ENCODE data around the gene HES6. TPM values are rescaled to one million over a fixed set of nuclear protein-coding genes. Genes with fewer than 3 reads are reported as not detected.

HES6 gene
- total RNA-seq, 1 experiment from 2014 or later, result 9.8 TPM

DNA sequence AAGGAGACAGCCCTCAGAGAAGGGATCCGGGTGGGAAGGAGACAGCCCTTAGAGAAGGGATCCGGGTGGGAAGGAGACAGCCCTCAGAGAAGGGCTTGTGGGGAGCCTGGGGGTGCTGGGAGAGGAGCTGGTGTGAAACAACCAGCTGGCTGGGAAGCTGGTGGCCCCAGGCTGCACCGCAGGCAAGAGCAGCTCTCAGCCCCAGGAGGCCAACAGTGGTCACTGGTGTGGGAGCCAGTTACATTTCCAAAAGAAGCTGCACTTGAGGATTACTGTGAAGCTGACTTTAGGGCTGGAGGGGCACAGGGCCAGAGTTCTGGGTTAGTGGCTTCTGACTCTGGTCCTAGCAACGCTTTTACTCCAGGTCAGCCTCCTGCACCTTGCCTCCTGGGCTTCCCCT, 3.3 kb downstream of the HES6 start:
- H3K4me2 ChIP-seq (ENCODE audit: low read length), result no peak overlapping the region
- DNase-seq, result no peak
- TF ChIP-seq EZH2 (IDR thresholded peaks at IDR 0.05; ENCODE audit: low read length, unreplicated experiment), result no peak
- TF ChIP-seq, protein P1, sequence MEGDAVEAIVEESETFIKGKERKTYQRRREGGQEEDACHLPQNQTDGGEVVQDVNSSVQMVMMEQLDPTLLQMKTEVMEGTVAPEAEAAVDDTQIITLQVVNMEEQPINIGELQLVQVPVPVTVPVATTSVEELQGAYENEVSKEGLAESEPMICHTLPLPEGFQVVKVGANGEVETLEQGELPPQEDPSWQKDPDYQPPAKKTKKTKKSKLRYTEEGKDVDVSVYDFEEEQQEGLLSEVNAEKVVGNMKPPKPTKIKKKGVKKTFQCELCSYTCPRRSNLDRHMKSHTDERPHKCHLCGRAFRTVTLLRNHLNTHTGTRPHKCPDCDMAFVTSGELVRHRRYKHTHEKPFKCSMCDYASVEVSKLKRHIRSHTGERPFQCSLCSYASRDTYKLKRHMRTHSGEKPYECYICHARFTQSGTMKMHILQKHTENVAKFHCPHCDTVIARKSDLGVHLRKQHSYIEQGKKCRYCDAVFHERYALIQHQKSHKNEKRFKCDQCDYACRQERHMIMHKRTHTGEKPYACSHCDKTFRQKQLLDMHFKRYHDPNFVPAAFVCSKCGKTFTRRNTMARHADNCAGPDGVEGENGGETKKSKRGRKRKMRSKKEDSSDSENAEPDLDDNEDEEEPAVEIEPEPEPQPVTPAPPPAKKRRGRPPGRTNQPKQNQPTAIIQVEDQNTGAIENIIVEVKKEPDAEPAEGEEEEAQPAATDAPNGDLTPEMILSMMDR (conservative IDR thresholded peaks at IDR 0.05; ENCODE audit: low read depth, low read length), result no peak
- TF ChIP-seq EZH2phosphoT487 (IDR thresholded peaks at IDR 0.05; ENCODE audit: borderline replicate concordance, low read length), result no peak
- H3K36me3 ChIP-seq (ENCODE audit: low read depth, low read length), result no peaks in the 10 kb centered on the region
- ChIA-PET CTCF (no interaction called here), POLR2A (ENCODE audit: unreplicated experiment) (no interaction called here)
- no peaks in the 10 kb centered on the region for H3K9me3 ChIP-seq (ENCODE audit: low read length)
- no peak overlapping the region for H3K27ac ChIP-seq (ENCODE audit: low read length)
- no peak overlapping the region for H3K4me3 ChIP-seq (ENCODE audit: low read length)
- no peak for ATAC-seq
- intact Hi-C loops (cut with micrococcal nuclease), result no loop called here
- H3K79me2 ChIP-seq (ENCODE audit: low read length), result no peaks in the 10 kb centered on the region
- H3K9me2 ChIP-seq (replicated peaks; ENCODE audit: low read length), result no peaks in the 10 kb centered on the region
- no peaks in the 10 kb centered on the region for H3F3A ChIP-seq (ENCODE audit: low read length, unreplicated experiment)
- no peaks in the 10 kb centered on the region for H3K27me3 ChIP-seq (ENCODE audit: low read length)
- no peaks in the 10 kb centered on the region for H4K20me1 ChIP-seq (ENCODE audit: low read length)
- H3K4me1 ChIP-seq (ENCODE audit: insufficient read depth, low read length), result peaks cover 4% of the 10 kb centered on the region; the same call in 1 of the 2 replicates
- no peak overlapping the region for H3K9ac ChIP-seq (ENCODE audit: low read length)
- BruUV-seq (replicated peaks), result no TSS peak
- H2AFZ ChIP-seq (ENCODE audit: low read length), result no peak overlapping the region

DNA sequence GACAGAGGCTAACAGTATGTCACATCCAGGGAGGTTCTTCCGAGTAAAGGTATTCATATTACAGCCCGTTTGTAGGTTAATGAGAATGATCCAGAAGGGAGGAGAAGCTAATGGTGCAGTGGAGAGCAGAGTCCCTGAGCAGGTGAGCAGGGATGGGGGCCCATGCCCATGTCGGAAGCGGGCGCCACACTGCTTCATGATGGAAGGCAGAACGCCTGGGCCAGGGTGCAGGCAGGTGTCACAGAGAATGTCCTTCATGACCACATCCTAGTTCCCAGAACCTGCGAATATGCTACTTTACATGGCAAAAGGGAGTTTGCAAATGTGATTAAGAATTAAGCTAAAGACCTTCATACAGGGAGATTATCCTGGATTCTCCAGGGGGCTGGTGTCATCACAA, 4.0 kb downstream of the HES6 start:
- Histone ChIP-seq H3K4me2 (ENCODE audit: low read length) (no peak overlapping the region), H3K79me2 (ENCODE audit: low read length) (no peaks in the 10 kb centered on the region), H3K9me3 (ENCODE audit: low read length) (no peaks in the 10 kb centered on the region), H3K4me1 (ENCODE audit: insufficient read depth, low read length) (peaks cover 4% of the 10 kb centered on the region; the same call in 1 of the 2 replicates), H3K9ac (ENCODE audit: low read length) (no peak overlapping the region), H3K36me3 (ENCODE audit: low read depth, low read length) (no peaks in the 10 kb centered on the region), H3K9me2 (replicated peaks; ENCODE audit: low read length) (no peaks in the 10 kb centered on the region), H3K27ac (ENCODE audit: low read length) (no peak overlapping the region), H4K20me1 (ENCODE audit: low read length) (no peaks in the 10 kb centered on the region), H3F3A (ENCODE audit: low read length, unreplicated experiment) (no peaks in the 10 kb centered on the region), H3K27me3 (ENCODE audit: low read length) (no peaks in the 10 kb centered on the region), H2AFZ (ENCODE audit: low read length) (no peak overlapping the region), H3K4me3 (ENCODE audit: low read length) (no peak overlapping the region)
- ChIA-PET CTCF (no interaction called here), POLR2A (ENCODE audit: unreplicated experiment) (no interaction called here)
- no peak for ATAC-seq
- DNase-seq, result no peak
- no TSS peak for BruUV-seq (replicated peaks)
- TF ChIP-seq, protein P1 (conservative IDR thresholded peaks at IDR 0.05; ENCODE audit: low read depth, low read length), result no peak
- TF ChIP-seq EZH2 (IDR thresholded peaks at IDR 0.05; ENCODE audit: low read length, unreplicated experiment), result no peak
- TF ChIP-seq EZH2phosphoT487 (IDR thresholded peaks at IDR 0.05; ENCODE audit: borderline replicate concordance, low read length), result no peak
- intact Hi-C loops (cut with micrococcal nuclease), result no loop called here

DNA sequence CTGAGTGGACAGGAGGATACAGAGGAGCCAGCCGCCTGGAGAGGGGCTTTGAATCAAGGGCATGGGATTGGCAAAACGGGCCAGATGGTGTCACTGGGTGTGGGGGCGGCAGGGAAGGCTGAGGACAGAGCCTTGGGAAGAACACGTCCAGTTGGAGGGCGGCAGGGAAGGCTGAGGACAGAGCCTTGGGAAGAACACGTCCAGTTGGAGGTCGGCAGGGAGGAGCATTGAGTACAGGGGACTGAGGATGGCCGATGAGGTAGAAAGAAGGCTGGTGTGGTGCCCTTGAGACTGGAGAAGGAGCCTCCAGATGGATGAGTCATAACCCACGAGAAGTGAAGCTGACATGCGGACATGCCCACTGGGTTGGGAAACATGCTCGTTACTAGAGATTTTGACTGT, 4.5 kb downstream of the HES6 start:
- no peak overlapping the region for H3K4me3 ChIP-seq (ENCODE audit: low read length)
- no peak overlapping the region for H3K9ac ChIP-seq (ENCODE audit: low read length)
- H3K79me2 ChIP-seq (ENCODE audit: low read length), result no peaks in the 10 kb centered on the region
- no peak for TF ChIP-seq EZH2phosphoT487 (IDR thresholded peaks at IDR 0.05; ENCODE audit: borderline replicate concordance, low read length)
- no peak for TF ChIP-seq EZH2 (IDR thresholded peaks at IDR 0.05; ENCODE audit: low read length, unreplicated experiment)
- TF ChIP-seq, protein P1 (conservative IDR thresholded peaks at IDR 0.05; ENCODE audit: low read depth, low read length), result no peak
- DNase-seq (no peak), ATAC-seq (no peak)
- no peak overlapping the region for H3K27ac ChIP-seq (ENCODE audit: low read length)
- intact Hi-C loops (cut with micrococcal nuclease), result no loop called here
- no TSS peak for BruUV-seq (replicated peaks)
- H4K20me1 ChIP-seq (ENCODE audit: low read length), result no peaks in the 10 kb centered on the region
- H3K4me2 ChIP-seq (ENCODE audit: low read length), result no peak overlapping the region
- H3K27me3 ChIP-seq (ENCODE audit: low read length), result no peaks in the 10 kb centered on the region
- H3K36me3 ChIP-seq (ENCODE audit: low read depth, low read length), result no peaks in the 10 kb centered on the region
- no peaks in the 10 kb centered on the region for H3K9me2 ChIP-seq (replicated peaks; ENCODE audit: low read length)
- no peaks in the 10 kb centered on the region for H3F3A ChIP-seq (ENCODE audit: low read length, unreplicated experiment)
- H3K9me3 ChIP-seq (ENCODE audit: low read length), result no peaks in the 10 kb centered on the region
- H3K4me1 ChIP-seq (ENCODE audit: insufficient read depth, low read length), result peaks cover 2% of the 10 kb centered on the region; the same call in 1 of the 2 replicates
- H2AFZ ChIP-seq (ENCODE audit: low read length), result no peak overlapping the region
- CTCF ChIA-PET, result no interaction called here
- POLR2A ChIA-PET (ENCODE audit: unreplicated experiment), result no interaction called here
